Measurements from ENCODE around the gene NEGR1.

NEGR1 gene

GRCh38 chr1:71641903-71642302 is 640.4 kb downstream of the NEGR1 start:
- no peak for DNase-seq (ENCODE audit: low read depth in 2 of 2, low spot score in 1 of 2)

GRCh38 chr1:71640998-71641397 is 641.3 kb downstream of the NEGR1 start:
- no peak for DNase-seq (ENCODE audit: low read depth in 2 of 2, low spot score in 1 of 2)

DNA sequence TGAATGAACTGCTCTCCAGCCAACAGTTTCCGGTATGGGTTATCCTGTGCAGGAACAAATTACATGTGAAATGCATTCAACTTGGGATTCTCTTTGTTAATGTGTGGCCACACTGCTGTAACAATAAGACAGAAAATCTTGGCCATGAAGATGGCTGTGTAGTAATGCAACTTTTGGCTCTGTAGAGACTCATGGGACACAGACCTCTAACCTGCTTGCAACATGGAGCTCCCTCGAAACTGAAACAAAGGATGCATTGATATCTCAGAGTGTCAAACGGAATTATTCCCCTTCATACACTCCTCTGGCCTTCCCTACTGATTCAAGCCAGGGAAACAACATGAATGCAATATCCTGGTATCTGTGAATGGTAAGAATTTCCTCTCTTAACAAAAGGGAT is 642.2 kb downstream of the NEGR1 start:
- no peak for DNase-seq (ENCODE audit: low read depth in 2 of 2, low spot score in 1 of 2)

GRCh38 chr1:71638081-71638766 is 644.1 kb downstream of the NEGR1 start:
- no peak for DNase-seq (ENCODE audit: low read depth in 2 of 2, low spot score in 1 of 2)

GRCh38 chr1:71635568-71635967 is 646.8 kb downstream of the NEGR1 start:
- no peak for DNase-seq (ENCODE audit: low read depth in 2 of 2, low spot score in 1 of 2)

DNA sequence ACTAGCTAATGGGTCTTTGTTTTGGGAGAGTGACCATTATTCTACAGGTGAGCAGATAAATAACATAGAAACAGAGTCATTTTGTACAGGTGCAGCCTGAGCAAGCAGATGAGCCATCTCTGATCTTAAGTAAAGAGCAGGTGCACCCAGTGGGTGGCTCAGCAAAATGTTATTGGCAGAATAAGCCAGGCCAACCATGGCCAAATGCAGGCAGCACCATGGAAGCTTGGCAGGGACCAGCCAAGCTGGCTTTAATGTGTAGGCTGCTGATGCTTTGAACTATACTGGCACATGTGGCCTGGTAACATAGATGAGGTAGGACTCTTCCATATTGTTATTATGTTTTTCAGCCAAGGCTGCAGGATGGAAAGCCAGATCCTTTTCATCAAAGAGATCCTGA is 648.2 kb downstream of the NEGR1 start:
- no peak for DNase-seq (ENCODE audit: low read depth in 2 of 2, low spot score in 1 of 2)

DNA sequence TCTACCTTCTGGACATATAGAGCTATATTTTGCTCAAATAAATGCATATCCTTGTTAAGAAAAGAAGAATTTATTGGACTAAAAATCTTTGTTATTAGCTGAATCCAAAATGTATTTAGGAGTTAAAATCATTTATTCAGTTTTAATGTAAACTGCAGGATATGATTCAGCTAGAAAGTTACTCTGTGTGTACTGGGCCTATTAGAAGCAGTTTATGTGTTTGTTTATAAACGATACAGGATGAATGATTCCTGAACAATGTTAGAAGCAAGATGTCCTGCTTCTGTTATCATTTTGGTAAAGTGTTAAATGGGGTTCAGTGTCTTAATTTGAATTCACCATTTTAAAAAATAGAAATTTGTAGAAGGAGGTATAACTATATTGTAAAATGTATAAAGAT is 652.3 kb downstream of the NEGR1 start:
- DNase-seq (ENCODE audit: low read depth in 2 of 2, low spot score in 1 of 2), result no peak

DNA sequence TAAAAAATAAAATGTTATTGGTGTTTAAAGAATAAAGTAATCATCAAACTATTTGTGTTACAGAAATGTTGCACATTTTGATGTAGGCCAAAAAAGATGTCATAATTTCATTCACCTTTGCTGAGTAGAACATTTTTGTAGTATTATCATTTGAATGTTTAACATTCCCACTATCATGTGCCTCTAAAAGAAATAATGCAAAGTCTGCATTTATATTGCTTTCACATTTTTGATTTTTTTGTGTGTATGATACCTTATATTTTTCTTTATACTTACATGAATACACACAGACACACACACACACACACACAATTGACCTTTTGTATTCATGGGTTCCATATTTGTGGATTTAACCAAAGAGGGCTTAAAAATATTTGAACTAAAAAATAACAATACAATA is 657.3 kb downstream of the NEGR1 start:
- DNase-seq (ENCODE audit: low read depth in 2 of 2, low spot score in 1 of 2), result no peak

DNA sequence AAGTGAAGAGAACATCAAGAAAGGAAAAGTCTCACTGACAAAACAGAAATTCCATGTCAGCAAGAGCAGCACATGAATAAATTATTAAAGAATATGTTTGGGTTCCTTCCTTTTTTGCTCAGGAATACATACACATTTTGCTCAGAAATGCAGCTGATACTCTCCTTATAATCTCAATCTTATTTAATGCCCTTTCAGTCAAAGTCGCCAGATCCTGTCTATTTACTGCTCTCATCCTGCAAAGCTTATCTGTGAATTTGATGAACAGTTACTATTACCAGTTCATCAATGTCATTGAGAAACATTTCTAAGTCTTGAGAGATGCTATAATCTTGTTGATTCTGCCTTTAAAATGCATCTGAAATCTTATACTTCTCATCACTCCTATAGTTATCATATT is 658.5 kb downstream of the NEGR1 start:
- no peak for DNase-seq (ENCODE audit: low read depth in 2 of 2, low spot score in 1 of 2)

GRCh38 chr1:71621785-71622184 is 660.6 kb downstream of the NEGR1 start:
- DNase-seq (ENCODE audit: low read depth in 2 of 2, low spot score in 1 of 2), result no peak

GRCh38 chr1:71618766-71619530 is 663.4 kb downstream of the NEGR1 start:
- no peak for DNase-seq (ENCODE audit: low read depth in 2 of 2, low spot score in 1 of 2)

DNA sequence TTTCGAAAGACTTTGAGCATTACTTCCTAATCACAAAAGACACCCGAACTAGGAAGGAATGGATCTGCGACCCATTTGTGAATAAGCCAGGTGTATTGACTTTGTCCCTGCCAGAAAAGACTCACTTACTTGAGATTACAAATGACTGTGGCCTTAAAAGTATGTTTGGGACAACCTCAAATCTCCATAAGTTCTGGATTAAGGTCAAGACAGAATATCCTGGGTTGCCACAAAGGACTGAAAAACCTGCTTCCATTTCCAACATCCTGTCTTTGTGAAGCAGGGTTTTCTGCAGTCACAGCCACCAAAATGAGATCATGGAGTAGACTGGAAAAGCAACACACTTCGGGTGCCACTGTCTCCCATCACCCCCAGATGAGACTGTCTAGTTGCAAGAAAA is 664.1 kb downstream of the NEGR1 start:
- no peak for DNase-seq (ENCODE audit: low read depth in 2 of 2, low spot score in 1 of 2)

- no peak for DNase-seq (ENCODE audit: low read depth in 2 of 2, low spot score in 1 of 2)
Observed at GRCh38 chr1:71610476-71610875, 671.9 kb downstream of the NEGR1 start.

GRCh38 chr1:71603044-71603776 is 679.1 kb downstream of the NEGR1 start:
- DNase-seq (ENCODE audit: low read depth in 2 of 2, low spot score in 1 of 2), result no peak

DNA sequence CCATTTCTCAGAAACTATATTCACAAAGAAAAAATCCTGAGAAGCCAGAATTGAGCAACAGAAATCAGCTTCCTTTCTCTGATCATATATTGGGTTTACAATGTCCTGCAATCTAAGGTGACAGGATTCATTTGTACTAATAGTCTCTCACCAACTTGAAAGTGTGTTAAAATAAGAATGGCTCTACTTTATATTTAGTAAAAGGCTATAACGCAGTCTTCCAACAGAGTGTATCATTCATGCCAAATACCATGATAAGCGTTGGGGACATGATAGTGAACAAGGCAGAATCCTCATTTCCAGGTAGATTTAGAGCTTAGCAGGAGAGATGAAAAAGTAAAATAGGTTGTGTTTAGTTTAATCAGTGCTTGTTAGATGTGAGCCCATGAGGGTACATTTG is 682.3 kb downstream of the NEGR1 start:
- no peak for DNase-seq (ENCODE audit: low read depth in 2 of 2, low spot score in 1 of 2)

- no peak for DNase-seq (ENCODE audit: low read depth in 2 of 2, low spot score in 1 of 2)
Observed at GRCh38 chr1:71599306-71599705, 683.0 kb downstream of the NEGR1 start.

- DNase-seq (ENCODE audit: low read depth in 2 of 2, low spot score in 1 of 2), result no peak
Observed at GRCh38 chr1:71593523-71593922, 688.8 kb downstream of the NEGR1 start.

DNA sequence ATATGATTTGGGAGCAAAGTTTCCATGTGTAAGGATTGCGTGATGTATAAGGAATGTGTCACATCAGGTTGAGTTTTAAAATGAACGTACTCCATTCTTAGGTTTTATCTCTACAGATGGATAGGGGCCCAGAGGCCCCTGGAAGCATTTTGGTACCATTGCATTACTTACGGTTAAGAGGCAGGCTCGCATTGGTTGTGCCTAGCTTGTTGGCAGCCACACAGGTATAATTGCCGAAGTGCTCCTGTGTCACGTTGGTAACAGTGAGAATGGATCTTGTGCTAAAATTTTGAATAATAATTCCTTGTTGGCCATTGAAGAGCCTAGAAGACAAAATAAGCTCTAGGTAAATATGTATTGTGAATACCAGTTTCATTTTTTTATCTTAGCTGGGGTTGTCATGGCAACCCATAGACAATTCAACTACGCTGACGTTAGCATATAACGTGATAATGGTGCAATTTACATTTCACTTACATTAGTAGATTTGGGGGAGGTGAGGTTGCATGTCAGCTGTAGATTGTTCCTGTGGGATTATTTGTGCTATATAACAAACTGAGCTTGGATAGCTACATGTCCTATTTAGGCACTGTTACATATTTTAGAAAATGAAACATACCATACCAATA is 689.6 kb downstream of the NEGR1 start:
- no peak for DNase-seq (ENCODE audit: low read depth in 2 of 2, low spot score in 1 of 2)

- DNase-seq (ENCODE audit: low read depth in 2 of 2, low spot score in 1 of 2), result no peak
Observed at GRCh38 chr1:71589005-71589404, 693.3 kb downstream of the NEGR1 start.

- no peak for DNase-seq (ENCODE audit: low read depth in 2 of 2, low spot score in 1 of 2)
Observed at GRCh38 chr1:71587961-71588360, 694.4 kb downstream of the NEGR1 start.

- no peak for DNase-seq (ENCODE audit: low read depth in 2 of 2, low spot score in 1 of 2)
Observed at GRCh38 chr1:71586030-71586429, 696.3 kb downstream of the NEGR1 start.

DNA sequence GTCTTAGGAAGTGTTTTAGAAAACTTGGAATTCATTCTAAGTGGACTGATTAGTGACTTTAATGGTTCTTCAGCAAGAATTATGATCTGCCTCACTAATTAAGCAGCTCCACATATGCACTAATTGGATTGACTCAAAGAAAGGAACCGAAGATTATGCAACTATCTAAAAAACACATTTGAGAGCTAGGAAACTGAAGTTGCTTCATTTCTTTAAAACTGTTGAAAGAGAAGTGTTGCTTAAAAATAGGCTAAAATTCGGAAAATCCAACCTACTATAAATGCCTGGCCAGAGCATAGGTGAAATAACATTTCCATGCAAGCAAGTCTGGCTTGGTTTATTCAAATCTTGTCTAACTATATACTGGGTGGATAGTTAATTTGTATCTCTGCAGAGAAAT is 698.6 kb downstream of the NEGR1 start:
- no peak for DNase-seq (ENCODE audit: low read depth in 2 of 2, low spot score in 1 of 2)
